Psoas muscle (tissue), 8 donors: ENCODE results near the gene STARD10. TPM values are rescaled to one million over a fixed set of nuclear protein-coding genes. Genes with fewer than 3 reads are reported as not detected.
A peak's percentile ranks its signal among the peaks of the same experiment; 100 is the strongest.

Source experiments
- ATAC-seq, 4 donors: fragments of 200-7000 bp; cut with Tn5 transposase; one replicate each; pipeline ENCODE4 v1.9.1; 2020; ENCODE audit warnings: moderate library complexity in 3 of 4, mild to moderate bottlenecking in 2 of 4
- DNase-seq, 2 donors: peaks; one replicate each; pipeline ENCODE4 v3.0.0-alpha.2; 2020
- H3K27ac ChIP-seq: fragments of 200-600 bp; one replicate; pipeline ENCODE4 v1.8.0; 2022
- H3K27me3 ChIP-seq, 3 donors: fragments of 200-600 bp in 1 of 3; one replicate each; pipeline versions ENCODE4 v1.6.1 to v1.8.0; 2013 to 2022; ENCODE audit warnings: low read length in 2 of 3, mild to moderate bottlenecking in 2 of 3, moderate library complexity in 1 of 3; ENCODE audit not compliant: insufficient read depth in 3 of 3
- H3K36me3 ChIP-seq, 2 donors: fragments of 200-600 bp in 1 of 2; one replicate each; pipeline versions ENCODE4 v1.6.1 to v1.8.0; 2013 to 2022; ENCODE audit warnings: low read depth in 1 of 2, mild to moderate bottlenecking in 1 of 2, moderate library complexity in 1 of 2; ENCODE audit not compliant: insufficient read depth in 1 of 2
- H3K4me1 ChIP-seq: fragments of 200-600 bp; one replicate; pipeline ENCODE4 v1.8.0; 2022
- H3K4me3 ChIP-seq: fragments of 200-600 bp; one replicate; pipeline ENCODE4 v1.8.0; 2022; ENCODE audit warnings: mild to moderate bottlenecking
- H3K9me3 ChIP-seq: fragments of 200-600 bp; one replicate; pipeline ENCODE4 v1.8.0; 2022
- WGBS, 3 donors: extraction: QIAGEN DNeasy Blood & Tissue Kit; methylation state at CpG; one replicate each; pipeline versions ENCODE4 v1.1.6 to v1.1.7; 2013; 5-methylcytosine and 5-hydroxymethylcytosine counted together
- intact Hi-C, 2 donors: fragments of 100-400 bp; cut with DNase I; formaldehyde crosslinking; loops; one replicate each; pipeline versions ENCODE4 v1.11.0 to v1.14.2; 2022
- long read RNA-seq, 2 donors: library from polyadenylated mRNA; unstranded; transcript quantifications; one replicate each; pipeline ENCODE4 v2.0.0, GENCODE V29; 2021
- polyA plus RNA-seq, 3 donors: library from polyadenylated mRNA; stranded (reverse); fragments of 200-250 nt; gene quantifications; one replicate each; pipeline ENCODE4 v1.2.3, GENCODE V29; 2013
- total RNA-seq, 4 donors: library from RNA; stranded (reverse); fragmentation: NEBNext Ultra II Directional in 2 of 4; extraction: Animal tissue kit (Norgen Biotek cat#: 25700) in 2 of 4; gene quantifications; one replicate each; pipeline versions ENCODE4 v1.2.1 to v1.2.4, GENCODE V29; 2021 to 2023
- TF ChIP-seq, protein P1 (sequence below): fragments of 200-600 bp; IDR thresholded peaks from one replicate; pipeline ENCODE4 v1.8.0; 2022; ENCODE audit warnings: antibody characterized with exemption
- donor health status: healthy with polysubstance abuse.
- donor health status: DM: no; HTN: no; CAD: no; lungs with moderate emphysema.
- donor health status: Bipolar disorder and iron deficiency.
- donor health status: healthy.
- donor health status: DM: yes; HTN: yes; CAD: no.
- donor health status: DM: no; HTN: no; CAD: no.
- donor health status: DM: no; HTN: no; CAD: no.
- donor health status: DM: yes; HTN: yes; CAD: no.

Gene STARD10
- 10 to 100 TPM; 47.3 to 70.7 (median 57.7) TPM for total RNA-seq
- polyA plus RNA-seq, result 10 to 100 TPM; 18.6 to 99.9 (median 57.3) TPM
- long read RNA-seq, donor 1, transcript STARD10-217 (3 exons, 506 nt), result minor isoform, 11 of 85 reads
- long read RNA-seq, donor 1, transcript STARD10-210 (7 exons, 1,100 nt), result major isoform, 53 of 85 reads
- long read RNA-seq, donor 1, partial matches to known transcripts, result 6 of 85 reads
- long read RNA-seq, donor 1, other reads (novel, unspliced or antisense), result 14 of 85 reads
- long read RNA-seq, donor 2, transcript STARD10-217 (3 exons, 506 nt), result minor isoform, 18 of 117 reads
- long read RNA-seq, donor 2, transcript STARD10-210 (7 exons, 1,100 nt), result major isoform, 77 of 117 reads
- long read RNA-seq, donor 2, partial matches to known transcripts, result 3 of 117 reads
- long read RNA-seq, donor 2, other reads (novel, unspliced or antisense), result 15 of 117 reads

GRCh38 chr11:72793425-72794367 lies at the start of gene STARD10:
Gene STARD10, minus strand, starts transcription at chr11:72794047. Its CDS starts 12,866 bp downstream, at chr11:72781181.
- peak within 1 kb of the TSS; percentile 91 for H3K27ac ChIP-seq
- TF ChIP-seq, protein P1, sequence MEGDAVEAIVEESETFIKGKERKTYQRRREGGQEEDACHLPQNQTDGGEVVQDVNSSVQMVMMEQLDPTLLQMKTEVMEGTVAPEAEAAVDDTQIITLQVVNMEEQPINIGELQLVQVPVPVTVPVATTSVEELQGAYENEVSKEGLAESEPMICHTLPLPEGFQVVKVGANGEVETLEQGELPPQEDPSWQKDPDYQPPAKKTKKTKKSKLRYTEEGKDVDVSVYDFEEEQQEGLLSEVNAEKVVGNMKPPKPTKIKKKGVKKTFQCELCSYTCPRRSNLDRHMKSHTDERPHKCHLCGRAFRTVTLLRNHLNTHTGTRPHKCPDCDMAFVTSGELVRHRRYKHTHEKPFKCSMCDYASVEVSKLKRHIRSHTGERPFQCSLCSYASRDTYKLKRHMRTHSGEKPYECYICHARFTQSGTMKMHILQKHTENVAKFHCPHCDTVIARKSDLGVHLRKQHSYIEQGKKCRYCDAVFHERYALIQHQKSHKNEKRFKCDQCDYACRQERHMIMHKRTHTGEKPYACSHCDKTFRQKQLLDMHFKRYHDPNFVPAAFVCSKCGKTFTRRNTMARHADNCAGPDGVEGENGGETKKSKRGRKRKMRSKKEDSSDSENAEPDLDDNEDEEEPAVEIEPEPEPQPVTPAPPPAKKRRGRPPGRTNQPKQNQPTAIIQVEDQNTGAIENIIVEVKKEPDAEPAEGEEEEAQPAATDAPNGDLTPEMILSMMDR, result peak; percentile 94
- H3K36me3 ChIP-seq, result no peaks in the 10 kb centered on the region
- peak; percentile 92 to 96 (median 94) for ATAC-seq
- no peaks in the 10 kb centered on the region for H3K27me3 ChIP-seq
- H3K4me3 ChIP-seq, result peak within 1 kb of the TSS; percentile 74
- DNase-seq, result peak; percentile 96 to 98
- intact Hi-C loops, result loop anchor here (2.0 to 5.0 kb wide), 3 partner anchors 67 to 206 kb away; no protein-coding TSS in a partner anchor
- 1 to 2% (median 1%) methylated on average over 54 to 55 of the region's 55 CpGs for WGBS, 3 donors
- H3K4me1 ChIP-seq, result peaks cover 24% of the 10 kb centered on the region
- no peaks in the 10 kb centered on the region for H3K9me3 ChIP-seq

DNA sequence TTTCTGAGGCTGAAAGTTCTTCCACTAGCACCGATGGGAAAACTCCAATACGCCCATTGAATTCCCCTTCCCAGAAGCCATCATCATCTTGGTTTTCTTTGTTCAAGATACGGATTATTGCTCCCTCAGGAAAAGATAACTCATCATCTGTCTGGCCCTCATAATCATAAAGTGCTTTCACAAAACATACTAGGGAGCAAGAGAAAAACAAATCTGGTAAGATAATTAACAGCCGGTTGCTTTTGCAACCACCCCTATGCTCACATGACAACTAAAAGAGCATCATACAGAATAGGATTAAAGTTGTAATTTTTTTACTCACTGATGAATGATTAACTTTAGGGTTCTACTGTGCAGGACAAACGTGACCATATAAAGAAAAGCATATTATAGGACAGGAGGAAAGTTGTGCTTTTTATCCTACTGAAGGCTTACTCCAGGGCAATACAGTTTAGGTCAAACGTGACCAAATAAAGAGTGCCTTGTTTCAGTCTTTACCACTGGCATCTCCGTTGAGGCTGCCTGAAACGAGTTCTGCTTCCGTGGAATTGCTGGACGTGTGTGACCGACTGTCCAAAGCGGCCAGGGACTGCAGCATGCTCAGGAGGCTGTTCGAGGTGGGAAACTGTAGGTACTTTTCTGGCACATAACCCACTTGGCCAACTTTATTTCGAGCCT lies 48.9 kb upstream of the STARD10 start:
- H3K4me1 ChIP-seq, result no peaks in the 10 kb centered on the region
- no peak for DNase-seq
- H3K27ac ChIP-seq, result no peak overlapping the region
- TF ChIP-seq, protein P1, result no peak
- H3K9me3 ChIP-seq, result no peaks in the 10 kb centered on the region
- 71 to 80% (median 75%) methylated on average over 14 of the region's 14 CpGs for WGBS, 3 donors
- H3K27me3 ChIP-seq, result no peaks in the 10 kb centered on the region
- H3K4me3 ChIP-seq, result no peak overlapping the region
- peaks cover 2 to 53% of the 10 kb centered on the region in 2 donors for H3K36me3 ChIP-seq
- ATAC-seq, result peak in 1 of 4 donors; percentile 43
- intact Hi-C loops, result no loop called here

GRCh38 chr11:72842126-72842525 lies 48.3 kb upstream of the STARD10 start:
- DNase-seq, result no peak
- no peak overlapping the region for H3K4me3 ChIP-seq
- no peaks in the 10 kb centered on the region for H3K9me3 ChIP-seq
- H3K4me1 ChIP-seq, result no peaks in the 10 kb centered on the region
- no peak for ATAC-seq
- TF ChIP-seq, protein P1, result no peak
- 72 to 83% (median 79%) methylated on average over 5 of the region's 5 CpGs for WGBS, 3 donors
- H3K36me3 ChIP-seq, result peaks cover 2 to 54% of the 10 kb centered on the region in 2 donors
- H3K27me3 ChIP-seq, result no peaks in the 10 kb centered on the region
- intact Hi-C loops, result no loop called here
- H3K27ac ChIP-seq, result peak overlapping the region; percentile 21

DNA sequence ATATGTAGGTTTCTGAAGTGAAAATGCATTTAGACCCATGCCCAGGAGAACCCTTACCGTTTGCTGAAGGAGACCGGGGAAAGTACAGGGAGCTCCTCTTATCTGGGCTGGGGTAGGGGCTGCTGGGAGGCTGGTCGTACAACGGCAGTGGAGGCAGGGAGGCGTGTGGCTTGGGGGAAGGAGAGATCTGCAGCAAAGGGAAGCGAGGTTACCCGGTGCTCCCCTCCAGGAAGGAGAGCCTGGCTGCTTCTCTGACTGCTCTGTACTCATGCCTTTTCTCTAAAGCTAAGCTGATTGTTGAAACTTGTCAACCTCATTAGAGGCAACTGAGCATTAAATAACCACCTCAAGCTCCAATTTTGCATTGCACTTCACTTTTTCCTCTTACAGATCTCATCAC lies 47.5 kb upstream of the STARD10 start:
- intact Hi-C loops, result no loop called here
- Histone ChIP-seq H3K27me3 (no peaks in the 10 kb centered on the region), H3K4me3 (no peak overlapping the region), H3K36me3 (peaks cover 2 to 54% of the 10 kb centered on the region in 2 donors), H3K4me1 (no peaks in the 10 kb centered on the region), H3K27ac (no peak overlapping the region), H3K9me3 (no peaks in the 10 kb centered on the region)
- no peak for DNase-seq
- no peak for ATAC-seq
- 85 to 89% (median 88%) methylated on average over 7 of the region's 7 CpGs for WGBS, 3 donors
- TF ChIP-seq, protein P1, result no peak
